Spleen (tissue), 11 donors: ENCODE data around the gene MYL1. TPM values are rescaled to one million over a fixed set of nuclear protein-coding genes. Genes with fewer than 3 reads are reported as not detected.

Experiments used
- DNase-seq: peaks from one replicate; pipeline ENCODE4 v3.0.0-alpha.2; 2020
- H3K27ac ChIP-seq, 8 donors: fragments of 200-600 bp; sonication (generic) in 7 of 8; 1 replicate in 4 of 8; 2 replicates in 4 of 8; pipeline versions ENCODE4 v1.5.0 to v1.8.0; 2016 to 2021; ENCODE audit warnings: inconsistent platforms in 4 of 8, mild to moderate bottlenecking in 4 of 8, moderate library complexity in 1 of 8
- H3K27me3 ChIP-seq, 7 donors: fragments of 200-600 bp; sonication (generic) in 6 of 7; replicated peaks in 1 of 7; 1 replicate in 4 of 7; 2 replicates in 3 of 7; pipeline versions ENCODE4 v1.5.0 to v1.8.0; 2016 to 2021; ENCODE audit warnings: inconsistent platforms in 3 of 7, mild to moderate bottlenecking in 1 of 7
- H3K36me3 ChIP-seq, 6 donors: fragments of 200-600 bp; sonication (generic) in 5 of 6; 1 replicate in 4 of 6; 2 replicates in 2 of 6; pipeline versions ENCODE4 v1.5.0 to v1.8.0; 2016 to 2021; ENCODE audit warnings: inconsistent platforms in 2 of 6
- H3K4me1 ChIP-seq, 6 donors: fragments of 200-600 bp; sonication (generic) in 5 of 6; 1 replicate in 3 of 6; 2 replicates in 3 of 6; pipeline versions ENCODE4 v1.5.0 to v1.8.0; 2016 to 2021; ENCODE audit warnings: inconsistent platforms in 3 of 6
- H3K4me3 ChIP-seq, 8 donors: fragments of 200-600 bp; sonication (generic) in 7 of 8; 1 replicate in 4 of 8; 2 replicates in 4 of 8; pipeline versions ENCODE4 v1.5.0 to v1.8.0; 2016 to 2021; ENCODE audit warnings: inconsistent platforms in 4 of 8, mild to moderate bottlenecking in 4 of 8, moderate library complexity in 2 of 8
- H3K9me3 ChIP-seq, 8 donors: fragments of 200-600 bp; sonication (generic) in 7 of 8; 1 replicate in 4 of 8; 2 replicates in 4 of 8; pipeline versions ENCODE4 v1.5.0 to v1.8.0; 2016 to 2021; ENCODE audit warnings: inconsistent platforms in 4 of 8
- CTCF ChIP-seq, 11 experiments: fragments of 200-600 bp in 7 of 11; fragments of 450-650 bp in 4 of 11; sonication (generic) in 4 of 11; IDR thresholded peaks in 8 of 11; conservative IDR thresholded peaks in 3 of 11; 1 replicate in 7 of 11; 2 replicates in 4 of 11; pipeline versions ENCODE4 v1.4.0 to v1.8.0; 2016 to 2021; ENCODE audit warnings: antibody characterized with exemption in 11 of 11, inconsistent platforms in 4 of 11, mild to moderate bottlenecking in 1 of 11
- POLR2A ChIP-seq, 3 donors: fragments of 450-650 bp; IDR thresholded peaks; one replicate each; pipeline ENCODE4 v1.5.1; 2017; ENCODE audit warnings: antibody characterized with exemption in 3 of 3, mild to moderate bottlenecking in 1 of 3
- POLR2AphosphoS5 ChIP-seq, 3 donors: sonication (generic); formaldehyde crosslinking; IDR thresholded peaks; one replicate each; pipeline ENCODE4 v1.5.1; 2017; ENCODE audit warnings: antibody characterized with exemption in 3 of 3
- WGBS, 5 donors: extraction: QIAGEN DNeasy Blood & Tissue Kit in 3 of 5; methylation state at CpG; one replicate each; pipeline versions ENCODE4 v1.1.5 to v1.1.7; 2013 to 2018; 5-methylcytosine and 5-hydroxymethylcytosine counted together
- intact Hi-C: fragments of 100-400 bp; cut with DNase I; formaldehyde crosslinking; loops from one replicate; pipeline ENCODE4 v1.15.0; 2023; ENCODE audit warnings: low total_unique reads
- polyA plus RNA-seq, 3 donors: library from polyadenylated mRNA; stranded (reverse); fragments of 200-250 nt; gene quantifications; one replicate each; pipeline ENCODE4 v1.2.1, GENCODE V29; 2013
- total RNA-seq, 7 donors: library from RNA; depleted of rRNA in 3 of 7; stranded (reverse); fragments of >200 nt in 3 of 7; fragmentation: NEBNext Ultra II Directional in 4 of 7; extraction: Animal tissue kit (Norgen Biotek cat#: 25700) in 4 of 7; gene quantifications; one replicate each; pipeline versions ENCODE4 v1.1.0 to v1.2.1, GENCODE V29; 2016 to 2021
- donor health status: healthy with polysubstance abuse.
- donor health status: DM: no; HTN: no; CAD: no; lungs with moderate emphysema.
- donor health status: DM: no; HTN: no; CAD: no.
- donor health status: Bipolar disorder and iron deficiency.
- donor health status: healthy.
- donor health status: DM: no; HTN: no; CAD: no.
- donor health status: DM: yes; HTN: yes; CAD: no.

Gene MYL1
- total and polyA plus RNA-seq, 10 donors, result 0.06 to 0.78 TPM; not detected in 8

GRCh38 chr2:210269148-210269547 lies 45.8 kb downstream of the MYL1 start:
- Histone ChIP-seq H3K4me1 (no peaks in the 10 kb centered on the region), H3K4me3 (no peak overlapping the region), H3K9me3 (no peaks in the 10 kb centered on the region), H3K27me3 (no peaks in the 10 kb centered on the region), H3K27ac (no peak overlapping the region), H3K36me3 (no peaks in the 10 kb centered on the region)
- no peak for DNase-seq
- TF ChIP-seq POLR2A (IDR thresholded peaks at IDR 0.05) (no peak), CTCF (IDR thresholded peaks at IDR 0.05 in 8 of 11, conservative IDR thresholded peaks at IDR 0.05 in 3 of 11) (no peak), POLR2AphosphoS5 (IDR thresholded peaks at IDR 0.05) (no peak)
- WGBS, 5 donors, result 28 to 41% (median 36%) methylated on average over 3 of the region's 3 CpGs
- intact Hi-C loops, result no loop called here

GRCh38 chr2:210268281-210268680 lies 46.7 kb downstream of the MYL1 start:
- intact Hi-C loops, result no loop called here
- H3K36me3 ChIP-seq, result no peaks in the 10 kb centered on the region
- H3K4me3 ChIP-seq, result no peak overlapping the region
- no peaks in the 10 kb centered on the region for H3K27me3 ChIP-seq
- no peak for DNase-seq
- no peaks in the 10 kb centered on the region for H3K4me1 ChIP-seq
- H3K9me3 ChIP-seq, result no peaks in the 10 kb centered on the region
- no peak overlapping the region for H3K27ac ChIP-seq
- TF ChIP-seq POLR2A (IDR thresholded peaks at IDR 0.05) (no peak), CTCF (IDR thresholded peaks at IDR 0.05 in 8 of 11, conservative IDR thresholded peaks at IDR 0.05 in 3 of 11) (no peak), POLR2AphosphoS5 (IDR thresholded peaks at IDR 0.05) (no peak)
- 88 to 100% (median 89%) methylated on average over 1 of the region's 1 CpG for WGBS, 5 donors

- Histone ChIP-seq H3K4me1 (no peaks in the 10 kb centered on the region), H3K27me3 (no peaks in the 10 kb centered on the region), H3K36me3 (no peaks in the 10 kb centered on the region), H3K9me3 (no peaks in the 10 kb centered on the region), H3K4me3 (no peak overlapping the region), H3K27ac (no peak overlapping the region)
- TF ChIP-seq CTCF (IDR thresholded peaks at IDR 0.05 in 8 of 11, conservative IDR thresholded peaks at IDR 0.05 in 3 of 11) (no peak), POLR2AphosphoS5 (IDR thresholded peaks at IDR 0.05) (no peak), POLR2A (IDR thresholded peaks at IDR 0.05) (no peak)
- DNase-seq, result no peak
- WGBS, 5 donors, result 86 to 94% (median 90%) methylated on average over 1 of the region's 1 CpG
- intact Hi-C loops, result no loop called here
Measured at GRCh38 chr2:210267698-210268097, 47.3 kb downstream of the MYL1 start.

- TF ChIP-seq POLR2AphosphoS5 (IDR thresholded peaks at IDR 0.05) (no peak), CTCF (IDR thresholded peaks at IDR 0.05 in 8 of 11, conservative IDR thresholded peaks at IDR 0.05 in 3 of 11) (no peak), POLR2A (IDR thresholded peaks at IDR 0.05) (no peak)
- H3K27me3 ChIP-seq, result no peaks in the 10 kb centered on the region
- WGBS, 5 donors, result 65 to 93% (median 75%) methylated on average over 1 of the region's 1 CpG
- H3K4me1 ChIP-seq, result no peaks in the 10 kb centered on the region
- intact Hi-C loops, result no loop called here
- DNase-seq, result no peak
- no peaks in the 10 kb centered on the region for H3K9me3 ChIP-seq
- H3K36me3 ChIP-seq, result no peaks in the 10 kb centered on the region
- no peak overlapping the region for H3K4me3 ChIP-seq
- H3K27ac ChIP-seq, result no peak overlapping the region
Measured at GRCh38 chr2:210264282-210264681, 50.7 kb downstream of the MYL1 start.
